Germinal center (tissue), 1 donor: ENCODE results near the gene PFKL.

ENCODE experiments used
- DNase-seq: peaks from one replicate; pipeline ENCODE4 v3.0.0; 2012; ENCODE audit warnings: mixed read lengths, low spot score

The PFKL gene

DNA sequence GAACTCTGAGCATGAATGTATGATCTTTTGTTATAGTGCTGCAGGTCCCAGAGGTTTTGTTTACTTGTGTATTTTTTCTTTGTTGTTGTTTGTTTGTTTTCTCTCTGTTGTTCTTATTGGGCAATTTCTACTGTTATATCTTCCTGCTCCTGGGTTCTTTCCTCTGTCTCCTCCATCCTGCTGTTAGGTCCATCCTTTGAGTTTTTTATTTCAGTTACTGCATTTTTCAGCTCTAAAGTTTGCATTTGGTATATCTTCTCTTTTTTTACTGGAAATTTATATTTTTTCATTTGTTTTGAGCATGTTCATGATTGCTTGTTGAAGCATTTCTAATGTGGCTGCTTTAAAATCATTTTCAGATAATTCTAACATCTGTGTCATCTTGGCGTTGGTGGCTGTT, 63.4 kb downstream of the PFKL start:
- no peak for DNase-seq

DNA sequence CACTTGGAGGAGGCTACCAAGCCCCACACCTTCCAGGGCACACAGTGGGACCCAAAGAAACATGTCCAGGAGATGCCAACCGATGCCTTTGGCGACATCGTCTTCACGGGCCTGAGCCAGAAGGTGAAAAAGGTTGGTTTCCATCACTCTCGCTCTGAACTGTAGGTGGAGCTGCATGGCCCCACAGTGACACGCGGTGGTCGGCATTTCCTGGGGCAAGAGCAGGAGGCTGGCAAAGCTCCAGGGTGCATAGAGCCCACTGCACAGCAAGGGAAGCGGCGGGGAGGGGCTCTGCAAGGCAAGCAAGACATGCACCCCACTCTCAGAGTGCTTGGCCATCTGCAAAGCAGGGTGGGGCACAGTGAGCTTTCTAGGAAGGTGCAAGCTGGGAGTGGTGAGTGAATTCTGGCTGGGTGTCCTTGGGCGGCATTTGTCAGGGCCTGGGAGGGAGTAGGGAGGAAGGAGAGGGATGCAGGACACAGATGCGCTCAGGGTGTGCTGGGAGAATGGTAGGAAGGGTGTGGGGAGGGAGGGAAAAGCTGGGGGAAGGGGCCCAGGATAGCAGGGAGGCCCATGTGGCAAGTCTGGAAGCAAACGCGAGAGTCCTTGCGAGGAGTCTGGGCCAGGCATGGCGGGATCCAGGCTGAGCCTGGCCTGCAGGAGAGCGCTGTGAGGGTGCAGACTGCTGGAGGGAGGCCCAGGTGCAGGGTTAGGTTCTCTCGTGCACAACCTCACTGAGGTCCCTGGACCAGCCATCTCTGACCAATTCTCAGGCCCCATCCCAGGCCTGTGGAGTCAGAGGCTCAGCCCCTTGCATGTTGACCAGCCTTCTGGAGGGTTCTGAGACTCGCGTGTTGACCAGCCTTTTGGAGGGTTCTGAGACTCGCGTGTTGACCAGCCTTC, 64.5 kb downstream of the PFKL start:
- DNase-seq: no peak

DNA sequence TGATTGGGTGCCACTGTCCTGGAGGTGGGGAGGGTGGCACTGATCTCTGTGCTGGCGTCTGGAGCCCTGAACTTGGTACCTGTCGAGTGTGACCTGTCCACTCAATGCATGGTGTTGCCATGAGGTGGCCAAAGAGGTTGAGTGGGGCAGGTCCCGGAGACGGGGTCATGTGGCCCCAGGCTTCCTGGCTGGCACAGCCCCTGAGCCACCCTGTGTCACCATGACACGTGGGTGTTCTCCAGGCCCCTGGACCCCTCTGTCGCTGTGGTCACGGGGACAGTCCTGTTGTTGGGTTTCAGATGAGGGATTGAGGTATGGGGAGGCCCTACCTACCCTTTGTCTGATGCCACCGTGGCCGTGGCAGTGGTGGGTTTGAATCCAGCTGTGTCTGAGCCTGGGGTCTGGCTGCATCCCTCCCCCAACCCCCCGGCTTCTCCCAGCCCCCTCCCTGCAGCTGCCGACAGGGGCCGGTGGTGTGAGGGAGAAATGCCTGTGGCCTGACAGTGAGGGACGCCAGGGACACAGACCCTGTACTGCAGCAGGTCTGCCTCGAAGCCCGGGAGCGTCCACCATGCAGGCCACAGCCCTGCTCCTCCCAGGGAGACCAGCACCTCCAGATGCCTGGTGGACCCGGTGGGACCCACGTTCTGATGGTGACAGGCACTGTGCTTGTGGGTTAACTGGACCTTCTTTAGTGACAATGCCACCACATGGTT, 65.6 kb downstream of the PFKL start:
- no peak for DNase-seq

DNA sequence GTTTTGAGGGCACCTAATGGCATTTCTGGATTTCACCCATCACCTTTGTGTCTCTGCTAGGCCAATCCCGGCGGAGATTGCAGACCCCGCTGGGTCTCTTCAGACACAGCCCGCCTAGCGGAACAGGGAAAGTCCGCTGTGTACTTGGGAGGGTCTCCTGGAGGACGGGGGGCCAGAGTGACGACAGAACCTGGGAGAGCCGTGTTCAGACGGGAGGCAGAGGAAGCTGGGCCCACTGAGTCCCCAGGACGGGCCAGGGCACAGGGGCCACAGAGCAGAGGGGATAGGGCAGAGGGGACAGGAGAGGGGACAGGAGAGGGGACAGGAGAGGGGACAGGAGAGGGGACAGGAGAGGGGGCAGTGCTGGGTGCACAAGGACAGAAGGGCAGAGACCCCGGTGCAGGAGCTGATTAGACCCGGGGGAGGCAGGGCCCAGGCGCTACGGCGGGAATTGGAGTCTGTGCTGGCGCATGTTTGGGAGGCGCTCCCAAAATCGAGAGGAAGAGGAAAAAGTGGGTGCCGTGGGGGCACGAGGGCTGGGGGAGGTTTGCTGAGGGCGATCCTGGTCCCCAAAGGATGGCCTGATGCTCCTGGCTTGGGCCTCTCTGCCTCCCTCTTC, 66.2 kb downstream of the PFKL start:
- no peak for DNase-seq

DNA sequence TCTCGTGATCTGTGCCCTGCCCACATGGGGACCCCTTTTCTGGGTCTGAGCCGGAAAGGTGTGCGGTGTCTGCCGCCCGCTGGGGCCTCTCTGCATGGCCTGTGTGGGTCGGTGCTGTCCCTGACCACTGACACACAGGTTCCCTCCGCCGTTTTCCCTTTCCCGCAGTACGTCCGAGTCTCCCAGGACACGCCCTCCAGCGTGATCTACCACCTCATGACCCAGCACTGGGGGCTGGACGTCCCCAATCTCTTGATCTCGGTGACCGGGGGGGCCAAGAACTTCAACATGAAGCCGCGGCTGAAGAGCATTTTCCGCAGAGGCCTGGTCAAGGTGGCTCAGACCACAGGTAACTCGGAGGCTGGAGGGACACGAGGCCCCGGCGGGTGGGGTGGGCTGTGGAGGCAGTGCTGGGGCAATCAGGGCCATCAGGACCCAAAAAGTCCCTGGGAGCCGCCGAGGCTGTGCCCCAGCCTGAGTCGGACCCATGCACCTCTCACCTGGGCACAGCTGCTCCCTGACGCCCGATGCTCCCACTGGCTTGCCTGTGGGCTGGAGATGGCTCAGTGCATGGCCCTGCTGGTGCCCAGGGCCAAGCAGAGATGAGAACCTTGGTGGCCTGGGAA, 66.8 kb downstream of the PFKL start:
- no peak for DNase-seq

DNA sequence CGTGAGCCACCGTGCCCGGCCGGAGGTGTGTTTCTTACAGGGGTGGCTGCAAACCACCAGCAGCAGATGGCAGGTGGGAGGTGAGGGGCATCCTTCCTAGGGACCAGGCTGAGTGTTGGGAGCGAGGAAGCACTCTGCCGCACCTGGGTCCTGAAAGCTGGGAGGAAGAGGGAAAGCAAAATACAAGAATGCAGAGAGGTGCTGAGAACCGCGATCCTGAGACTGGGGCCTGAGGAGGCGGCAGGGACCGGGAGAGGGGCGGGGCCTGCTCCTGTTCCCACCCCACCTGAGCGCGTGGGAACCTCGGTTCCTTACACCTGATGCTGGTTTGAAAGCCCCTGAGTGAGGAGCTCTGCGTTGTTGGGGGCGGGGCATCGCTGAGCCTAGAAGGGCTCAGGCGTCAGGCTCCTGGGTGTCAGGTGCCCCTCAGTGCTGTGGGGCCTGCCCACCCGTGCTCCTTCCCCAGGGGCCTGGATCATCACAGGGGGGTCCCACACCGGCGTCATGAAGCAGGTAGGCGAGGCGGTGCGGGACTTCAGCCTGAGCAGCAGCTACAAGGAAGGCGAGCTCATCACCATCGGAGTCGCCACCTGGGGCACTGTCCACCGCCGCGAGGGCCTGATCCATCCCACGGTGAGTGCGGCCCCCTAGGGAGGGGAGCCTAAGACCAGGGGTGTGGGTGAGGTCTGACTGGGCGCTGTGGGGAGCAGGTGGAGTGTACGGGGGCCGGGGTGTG, 69.0 kb downstream of the PFKL start:
- no peak for DNase-seq

DNA sequence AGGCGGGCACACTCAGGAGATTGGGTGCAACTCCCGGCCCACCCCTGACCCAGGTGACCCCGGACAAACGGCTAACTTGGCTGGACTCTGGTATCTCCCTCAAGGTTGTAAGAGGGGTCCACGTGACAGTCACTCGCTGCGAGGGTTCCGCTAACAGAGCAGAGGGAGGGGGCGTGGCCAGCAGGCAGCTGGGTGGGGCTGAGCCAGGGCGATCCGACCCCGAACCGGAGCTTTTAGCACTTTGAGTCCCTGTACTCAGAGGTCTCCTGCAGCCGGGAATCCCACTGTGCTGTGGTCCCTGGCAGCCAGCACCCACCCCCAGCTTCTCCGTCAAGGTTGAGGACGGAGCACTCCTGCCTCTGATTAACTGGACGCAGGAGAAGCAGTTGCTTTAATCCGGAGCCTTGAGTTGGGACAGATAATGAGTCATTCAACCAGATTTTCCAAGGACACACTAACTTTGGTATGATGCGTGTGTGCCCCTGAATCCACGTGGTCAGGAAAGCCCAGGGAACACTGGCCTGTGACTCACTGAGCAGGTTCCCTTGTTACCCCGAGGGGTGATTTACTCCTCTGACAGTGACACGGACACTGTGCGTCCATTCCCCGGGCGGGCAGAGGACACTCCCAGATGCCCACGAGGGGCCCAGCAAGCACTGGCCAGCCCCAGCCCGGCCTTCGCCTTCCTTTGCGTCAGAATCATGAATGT, 70.3 kb downstream of the PFKL start:
- DNase-seq: no peak

DNA sequence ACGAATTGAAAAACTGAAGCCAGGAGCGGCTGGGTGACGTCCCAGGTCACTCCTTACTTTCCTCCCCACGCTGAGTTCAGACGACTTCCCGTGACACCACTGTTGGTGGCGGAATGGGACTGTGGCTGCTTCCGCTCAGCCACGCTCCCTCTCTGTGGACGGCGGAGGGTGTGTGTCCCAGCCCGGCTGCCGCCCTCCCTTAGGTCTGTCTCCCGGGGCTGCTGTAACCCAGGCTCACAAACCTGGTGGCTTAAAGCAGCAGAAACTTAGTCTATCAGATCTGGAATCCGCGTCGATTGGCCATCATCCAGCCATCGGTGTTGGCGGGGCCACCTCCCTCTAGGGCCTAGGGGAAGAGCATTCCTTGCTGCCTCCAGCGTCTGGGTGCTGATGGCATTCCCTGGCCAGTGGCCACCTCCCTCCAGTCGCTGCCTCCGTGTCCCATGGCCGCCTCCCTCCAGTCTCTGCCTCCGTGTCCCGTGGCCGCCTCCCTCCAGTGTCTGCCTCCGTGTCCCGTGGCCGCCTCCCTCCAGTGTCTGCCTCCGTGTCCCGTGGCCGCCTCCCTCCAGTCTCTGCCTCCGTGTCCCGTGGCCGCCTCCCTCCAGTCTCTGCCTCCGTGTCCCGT, 71.0 kb downstream of the PFKL start:
- DNase-seq: no peak

DNA sequence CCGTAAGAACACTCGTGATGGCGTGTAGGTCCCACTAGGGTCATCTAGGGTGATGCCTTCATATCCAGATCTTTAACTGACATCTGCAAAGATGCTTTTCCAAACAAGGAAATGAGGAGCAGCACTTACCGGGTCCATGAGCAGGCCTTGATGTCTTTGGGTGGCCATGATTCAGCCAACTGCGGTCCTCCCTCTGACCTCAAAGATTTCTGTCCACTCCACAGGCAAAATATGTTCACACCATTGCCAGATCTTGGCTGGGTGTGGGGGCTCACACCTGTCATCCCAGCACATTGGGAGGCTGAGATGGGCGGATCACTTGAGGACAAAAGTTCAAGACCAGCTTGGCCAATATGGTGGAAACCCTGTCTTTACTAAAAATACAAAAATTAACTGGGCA, 71.7 kb downstream of the PFKL start:
- no peak for DNase-seq

DNA sequence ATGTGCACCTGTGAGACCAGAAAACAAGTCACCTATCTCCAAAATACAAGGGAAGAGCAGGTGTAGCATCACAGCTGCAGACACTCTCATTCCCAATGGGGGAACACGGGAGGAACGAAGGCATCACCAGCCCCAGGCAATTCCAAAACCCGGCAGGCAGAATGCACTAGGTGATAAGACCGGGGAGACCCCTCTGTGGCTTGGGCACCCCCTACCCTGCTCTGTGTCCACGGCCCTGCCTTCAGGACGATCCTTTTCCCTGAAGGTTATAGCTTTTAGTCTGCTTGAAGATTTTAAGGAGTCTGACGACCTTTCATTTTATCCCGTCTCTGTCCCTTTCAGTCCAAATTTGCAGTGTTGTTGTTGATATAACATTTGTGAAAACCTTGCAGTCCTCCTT, 72.8 kb downstream of the PFKL start:
- DNase-seq: no peak

DNA sequence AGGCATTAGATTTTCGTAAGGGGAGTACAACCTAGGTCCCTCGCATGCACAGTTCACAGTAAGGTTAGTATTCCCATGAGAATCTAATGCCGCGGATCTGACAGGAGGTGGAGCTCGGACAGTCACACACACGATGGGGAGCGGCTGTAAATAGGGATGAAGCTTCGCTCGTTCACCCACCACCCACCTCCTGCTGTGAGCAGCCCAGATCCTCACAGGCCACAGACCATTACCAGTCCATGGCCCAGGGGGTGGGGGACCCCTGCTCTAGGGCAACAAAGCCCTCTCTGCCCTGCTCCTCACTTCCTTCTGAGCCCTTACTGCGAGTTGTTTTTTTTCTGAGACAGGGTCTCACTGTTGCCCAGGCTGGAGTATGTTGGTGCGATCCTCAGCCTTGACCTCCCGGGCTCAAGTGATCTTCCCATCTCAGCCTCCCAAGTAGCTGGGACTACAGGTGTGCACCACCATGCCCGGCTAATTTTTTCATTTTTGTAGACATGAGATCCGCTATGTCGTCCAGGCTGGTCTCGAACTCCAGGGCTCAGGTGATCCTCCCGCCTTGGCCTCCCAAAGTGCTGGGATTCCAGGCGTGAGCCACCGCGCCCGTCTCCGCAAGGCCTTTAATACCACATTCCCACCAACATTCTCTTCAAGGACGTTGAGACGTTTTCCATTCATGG, 74.9 kb downstream of the PFKL start:
- no peak for DNase-seq

DNA sequence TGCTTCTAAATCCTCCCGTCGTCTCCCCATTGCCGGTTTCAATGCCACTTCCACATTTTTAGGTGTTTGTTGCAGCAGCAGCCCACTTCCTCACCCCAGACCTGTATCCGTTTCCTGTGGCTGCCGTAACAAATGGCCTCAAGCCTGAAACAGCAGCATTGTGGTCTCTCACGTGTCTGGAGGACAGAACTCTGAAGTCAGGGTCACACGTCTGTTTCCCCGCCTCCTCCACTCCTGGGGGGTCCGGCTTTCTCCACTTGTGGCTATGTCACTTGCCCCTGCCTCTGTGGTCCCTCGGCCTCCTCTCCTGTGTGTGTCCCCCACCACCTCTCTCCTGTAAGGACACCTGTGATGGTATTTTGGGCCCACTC, 75.4 kb downstream of the PFKL start:
- DNase-seq: no peak

DNA sequence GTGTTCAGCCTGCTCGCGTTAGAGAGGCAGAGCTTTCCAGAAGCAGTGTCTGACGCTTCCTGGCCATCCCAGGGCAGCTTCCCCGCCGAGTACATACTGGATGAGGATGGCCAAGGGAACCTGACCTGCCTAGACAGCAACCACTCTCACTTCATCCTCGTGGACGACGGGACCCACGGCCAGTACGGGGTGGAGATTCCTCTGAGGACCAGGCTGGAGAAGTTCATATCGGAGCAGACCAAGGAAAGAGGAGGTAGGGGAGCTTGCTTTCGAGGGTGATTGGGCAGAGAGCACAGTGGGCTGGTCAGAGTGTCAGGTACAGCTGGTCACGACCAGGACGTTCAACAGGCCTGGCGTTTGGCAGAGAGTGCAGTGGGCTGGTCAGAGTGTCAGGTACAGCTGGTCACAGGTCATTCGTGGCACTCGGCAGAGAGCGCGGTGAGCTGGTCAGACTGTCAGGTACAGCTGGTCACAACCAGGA, 75.9 kb downstream of the PFKL start:
- DNase-seq: no peak

DNA sequence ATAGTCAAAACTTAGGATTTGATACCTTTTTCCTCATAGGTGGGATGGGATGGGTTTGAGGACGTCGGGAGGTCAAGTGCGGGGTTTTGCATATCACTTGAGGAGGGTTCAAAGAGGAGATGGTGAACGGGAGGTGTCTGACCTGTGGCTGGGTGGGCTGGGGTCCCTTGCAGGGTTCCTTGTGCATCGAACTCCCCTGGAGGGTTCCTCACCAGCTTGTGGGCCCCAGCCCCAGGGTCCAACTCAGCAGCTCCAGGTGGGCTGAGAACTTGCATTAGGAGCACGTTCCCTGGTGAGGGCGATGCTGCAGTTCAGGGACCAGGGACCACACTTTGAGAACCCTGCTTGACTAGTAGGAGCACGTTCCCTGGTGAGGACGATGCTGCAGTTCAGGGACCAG, 76.8 kb downstream of the PFKL start:
- no peak for DNase-seq
